Colonic mucosa (tissue), 4 donors: Measurements from ENCODE around the gene COA8. TPM values are rescaled to one million over a fixed set of nuclear protein-coding genes. Genes with fewer than 3 reads are reported as not detected.

Source experiments
- DNase-seq: peaks from one replicate; pipeline ENCODE4 v3.0.0-alpha.2; 2020
- H3K27ac ChIP-seq: fragments of 200-600 bp; one replicate; pipeline ENCODE4 v1.8.0; 2021
- H3K27me3 ChIP-seq: fragments of 200-600 bp; one replicate; pipeline ENCODE4 v1.8.0; 2021
- H3K36me3 ChIP-seq: fragments of 200-600 bp; one replicate; pipeline ENCODE4 v1.8.0; 2021
- H3K4me1 ChIP-seq: fragments of 200-600 bp; one replicate; pipeline ENCODE4 v1.8.0; 2021; ENCODE audit warnings: mild to moderate bottlenecking
- H3K4me3 ChIP-seq: fragments of 200-600 bp; one replicate; pipeline ENCODE4 v1.8.0; 2021
- H3K9ac ChIP-seq, 2 donors: one replicate each; pipeline ENCODE4 v1.7.0; 2013; ENCODE audit warnings: control low read depth in 2 of 2, low read depth in 2 of 2, low read length in 2 of 2
- H3K9me3 ChIP-seq: fragments of 200-600 bp; one replicate; pipeline ENCODE4 v1.8.0; 2021
- CTCF ChIP-seq: fragments of 200-600 bp; IDR thresholded peaks from one replicate; pipeline ENCODE4 v1.8.0; 2022; ENCODE audit warnings: antibody characterized with exemption, mild to moderate bottlenecking
- intact Hi-C: fragments of 100-400 bp; cut with DNase I; formaldehyde crosslinking; loops from one replicate; pipeline ENCODE4 v1.14.1; 2022
- total RNA-seq, 2 donors: library from RNA; stranded (reverse); fragmentation: NEBNext Ultra II Directional in 1 of 2; extraction: Animal tissue kit (Norgen Biotek cat#: 25700) in 1 of 2; gene quantifications; one replicate each; pipeline ENCODE4 v1.2.1, GENCODE V29; 2021
- donor health status: healthy.
- donor health status: DM: no; HTN: no; CAD: no.
- donor health status: DM: no; HTN: no; CAD: no.

COA8 gene
- total RNA-seq, 2 donors from 2014 or later: 37.1 to 41.5 TPM

GRCh38 chr14:103548463-103549351 lies 14.1 kb upstream of the COA8 start:
- Histone ChIP-seq H3K27ac (no peak overlapping the region), H3K9ac (no peak overlapping the region), H3K4me3 (no peak overlapping the region), H3K27me3 (no peaks in the 10 kb centered on the region), H3K36me3 (no peaks in the 10 kb centered on the region), H3K4me1 (no peaks in the 10 kb centered on the region), H3K9me3 (no peaks in the 10 kb centered on the region)
- no peak for DNase-seq
- intact Hi-C loops: loop anchor here (5.0 kb wide), 1 partner anchor 46 kb away; no protein-coding TSS in a partner anchor
- no peak for TF ChIP-seq CTCF

DNA sequence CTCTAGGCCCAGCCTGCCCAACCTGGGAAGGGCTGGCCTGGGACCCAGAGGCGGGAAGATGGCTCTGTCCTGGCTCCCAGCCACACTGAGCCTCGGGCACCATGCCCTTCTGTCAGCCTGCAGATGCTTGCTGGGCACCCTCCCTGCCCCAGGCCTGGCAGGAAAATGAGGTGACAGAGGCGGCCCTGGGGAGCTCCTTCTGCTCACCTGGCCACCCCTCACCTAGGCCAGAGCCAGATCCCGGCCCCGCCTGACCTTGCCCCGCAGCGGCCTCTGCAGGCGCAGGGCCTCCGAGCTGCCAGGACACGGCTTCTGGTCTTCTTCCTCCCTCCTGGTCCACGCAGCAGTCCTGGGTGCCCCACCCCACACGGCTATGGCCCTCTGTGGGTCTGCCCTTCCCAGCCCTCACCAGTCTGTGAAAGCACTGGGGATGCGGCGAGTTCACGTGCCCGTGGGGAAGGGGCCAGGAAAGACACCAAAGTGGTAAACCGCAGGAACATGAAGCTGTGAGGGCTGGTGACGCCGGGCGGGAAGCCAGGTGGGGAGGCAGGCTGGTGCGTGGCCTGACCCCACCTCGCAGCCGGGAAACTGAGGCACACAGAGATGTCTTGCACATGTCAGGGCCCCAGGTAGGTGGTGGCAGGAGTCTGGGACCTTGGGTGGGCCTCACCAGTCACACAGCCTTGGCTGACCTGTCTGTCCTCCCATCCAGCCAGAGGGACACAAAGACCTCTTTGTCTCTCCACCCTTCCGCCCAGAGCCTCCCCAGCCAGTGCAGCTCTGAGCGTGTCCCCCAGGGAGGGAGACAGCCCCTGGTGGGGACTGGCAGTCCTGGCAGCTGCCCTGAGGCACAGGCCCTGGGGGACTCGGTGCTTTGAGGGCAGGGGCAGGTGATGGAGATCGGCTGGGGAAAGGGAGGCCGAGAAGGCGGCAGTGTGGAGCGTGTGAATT lies 13.1 kb upstream of the COA8 start:
- H3K36me3 ChIP-seq: no peaks in the 10 kb centered on the region
- no peak for TF ChIP-seq CTCF
- H3K27ac ChIP-seq: no peak overlapping the region
- H3K4me1 ChIP-seq: no peaks in the 10 kb centered on the region
- no peaks in the 10 kb centered on the region for H3K27me3 ChIP-seq
- no peak overlapping the region for H3K4me3 ChIP-seq
- peak overlapping the region in 1 of 2 donors; percentile 8 for H3K9ac ChIP-seq
- intact Hi-C loops: loop anchor here (5.0 kb wide), 1 partner anchor 47 kb away; no protein-coding TSS in a partner anchor
- no peaks in the 10 kb centered on the region for H3K9me3 ChIP-seq
- DNase-seq: no peak

DNA sequence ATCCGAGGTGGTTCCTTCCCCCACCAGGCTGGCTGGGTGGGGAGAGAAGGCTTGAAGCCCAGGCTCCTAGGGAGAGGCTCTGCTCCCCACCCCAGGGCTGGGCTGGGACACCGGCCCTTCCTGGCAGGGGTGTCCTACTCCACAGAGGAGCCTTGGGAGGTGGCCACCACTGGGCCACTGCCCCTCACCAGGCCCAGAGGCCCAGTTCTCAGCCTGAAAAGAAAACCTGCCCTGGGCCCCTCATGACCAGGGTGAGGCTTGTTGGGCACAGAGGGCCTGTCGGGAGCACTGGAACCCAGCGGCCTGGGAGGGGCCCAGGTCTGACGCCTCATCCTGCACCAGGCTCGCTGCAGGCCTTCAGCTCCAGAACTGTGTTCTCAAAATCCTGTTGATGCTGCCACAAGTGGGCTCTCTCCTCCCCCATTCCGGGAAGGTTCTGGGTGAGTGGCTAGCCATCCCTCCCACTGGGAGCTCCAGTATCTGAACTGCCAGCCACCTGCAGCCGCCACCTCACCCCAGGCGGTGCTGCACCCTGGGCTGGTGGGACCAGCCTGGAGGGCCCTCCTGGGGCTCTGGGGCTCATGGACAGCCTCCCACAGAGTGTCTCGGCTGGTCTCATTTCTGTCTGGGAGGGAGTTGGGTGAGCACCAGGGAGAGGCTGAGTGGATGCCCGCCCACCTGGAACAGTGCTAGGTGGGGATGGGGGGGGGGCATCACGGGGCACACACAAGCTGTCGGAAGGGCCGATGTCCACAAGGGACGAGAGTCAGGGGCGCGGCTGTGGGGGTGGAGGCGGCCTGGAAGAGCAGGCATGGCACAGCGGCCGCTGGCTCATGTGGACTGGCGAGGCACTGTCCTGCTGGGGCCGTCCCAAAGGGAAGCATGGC lies 12.1 kb upstream of the COA8 start:
- no peaks in the 10 kb centered on the region for H3K4me1 ChIP-seq
- no peak for DNase-seq

GRCh38 chr14:103551338-103551762 lies 11.4 kb upstream of the COA8 start:
- Histone ChIP-seq H3K9ac (no peak overlapping the region), H3K9me3 (no peaks in the 10 kb centered on the region), H3K27ac (peak overlapping the region; percentile 33), H3K4me3 (no peak overlapping the region), H3K27me3 (no peaks in the 10 kb centered on the region), H3K36me3 (no peaks in the 10 kb centered on the region), H3K4me1 (no peaks in the 10 kb centered on the region)
- no peak for DNase-seq
- intact Hi-C loops: no loop called here
- TF ChIP-seq CTCF: no peak

More for the DNA sequence above, 12.1 kb upstream of the COA8 start:
- Histone ChIP-seq H3K9me3 (no peaks in the 10 kb centered on the region), H3K27me3 (no peaks in the 10 kb centered on the region), H3K36me3 (no peaks in the 10 kb centered on the region), H3K9ac (no peak overlapping the region), H3K4me3 (no peak overlapping the region), H3K27ac (peak overlapping the region; percentile 29)
- intact Hi-C loops: no loop called here
- TF ChIP-seq CTCF: no peak
